A549 (cell line): ENCODE measurements around the gene GARNL3. TPM values are rescaled to one million over a fixed set of nuclear protein-coding genes. Genes with fewer than 3 reads are reported as not detected.

Experiments used
- ATAC-seq, 2 experiments: fragments of 200-7000 bp in 1 of 2; fragments of >200 bp in 1 of 2; cut with Nextera tagmentation in 1 of 2; cut with Tn5 transposase in 1 of 2; 3 replicates each; pipeline versions ENCODE4 v1.8.0 to v1.9.1; 2018 to 2020; ENCODE audit warnings: mild to moderate bottlenecking in 1 of 2, moderate library complexity in 1 of 2
- CTCF ChIA-PET: fragments of 300-600 bp; sonication (Branson Sonifier 250); formaldehyde crosslinking; extraction: SDS; loops from one replicate; lab custom pipeline; 2021; ENCODE audit warnings: antibody characterized with exemption, inconsistent platforms; lab: Yijun Ruan, JAX
- POLR2A ChIA-PET: fragments of 350-600 bp; formaldehyde crosslinking; extraction: SDS; loops from one replicate; lab custom pipeline; 2021; ENCODE audit warnings: antibody characterized with exemption, inconsistent platforms; lab: Yijun Ruan, JAX
- DNase-seq, 2 experiments: peaks; one replicate each; pipeline versions ENCODE4 v3.0.0 to v3.0.0-alpha.2; 2011 to 2016; ENCODE audit warnings: low read depth in 1 of 2, low spot score in 1 of 2
- FAIRE-seq: peaks from 2 replicates; lab custom pipeline; 2011; peaks lifted over from hg19 to GRCh38; lab: Jason Lieb, UNC
- H3K27ac ChIP-seq, 2 experiments: fragments of >200 bp; sonication (Bioruptor Twin); formaldehyde crosslinking; 3 replicates each; pipeline ENCODE4 v1.5.1; 2016 to 2017
- H3K4me1 ChIP-seq: fragments of >200 bp; sonication (Bioruptor Twin); formaldehyde crosslinking; 3 replicates; pipeline ENCODE4 v1.6.1; 2016
- H3K4me2 ChIP-seq: fragments of >200 bp; sonication (Bioruptor Twin); formaldehyde crosslinking; 3 replicates; pipeline ENCODE4 v1.6.1; 2016
- H3K4me3 ChIP-seq: fragments of >200 bp; sonication (Bioruptor Twin); formaldehyde crosslinking; 3 replicates; pipeline ENCODE4 v1.5.1; 2016
- H3K9me3 ChIP-seq: fragments of >200 bp; sonication (Bioruptor Twin); formaldehyde crosslinking; 3 replicates; pipeline ENCODE4 v1.6.1; 2016
- BCL3 ChIP-seq: fragments of >200 bp; sonication (Bioruptor Twin); formaldehyde crosslinking; IDR thresholded peaks from 3 replicates; pipeline ENCODE4 v1.6.1; 2016
- CBX8 ChIP-seq: fragments of 200-600 bp; sonication (generic); IDR thresholded peaks from 2 replicates; pipeline ENCODE4 v1.6.1; 2016
- CHD4 ChIP-seq: fragments of 200-600 bp; sonication (generic); IDR thresholded peaks from 2 replicates; pipeline ENCODE4 v1.6.1; 2016; ENCODE audit warnings: antibody characterized with exemption, mild to moderate bottlenecking, borderline replicate concordance
- CTCF ChIP-seq: fragments of >200 bp; sonication (Bioruptor Twin); formaldehyde crosslinking; IDR thresholded peaks from 3 replicates; pipeline ENCODE4 v1.5.1; 2016
- E2F6 ChIP-seq: IDR thresholded peaks from 2 replicates; pipeline ENCODE4 v1.6.1; 2012; ENCODE audit warnings: low read depth, borderline replicate concordance
- EHF ChIP-seq: fragments of 250-450 bp; sonication (Bioruptor Pico); IDR thresholded peaks from 2 replicates; pipeline ENCODE4 v1.5.0; 2020; ENCODE audit warnings: mild to moderate bottlenecking
- EHMT2 ChIP-seq: fragments of 200-600 bp; sonication (generic); IDR thresholded peaks from 2 replicates; pipeline ENCODE4 v1.6.1; 2016; ENCODE audit warnings: antibody characterized with exemption, low read depth, mild to moderate bottlenecking, moderate library complexity
- FOSB ChIP-seq: fragments of 250-450 bp; sonication (Bioruptor Pico); IDR thresholded peaks from 2 replicates; pipeline ENCODE4 v1.5.0; 2020; ENCODE audit warnings: mild to moderate bottlenecking, moderate library complexity
- GATA3 ChIP-seq: IDR thresholded peaks from 2 replicates; pipeline ENCODE4 v1.6.1; 2012; ENCODE audit warnings: borderline replicate concordance
- HDAC2 ChIP-seq: fragments of 200-600 bp; sonication (generic); IDR thresholded peaks from 2 replicates; pipeline ENCODE4 v1.6.1; 2016
- HEYL ChIP-seq: fragments of 250-450 bp; sonication (Bioruptor Pico); IDR thresholded peaks from 2 replicates; pipeline ENCODE4 v1.8.0; 2021; ENCODE audit warnings: mild to moderate bottlenecking, moderate library complexity
- HMGXB4 ChIP-seq: fragments of 250-450 bp; sonication (Bioruptor Pico); IDR thresholded peaks from 2 replicates; pipeline ENCODE4 v1.5.0; 2021; ENCODE audit warnings: mild to moderate bottlenecking, moderate library complexity, borderline replicate concordance
- HOXB13 ChIP-seq: fragments of 250-450 bp; sonication (Bioruptor Pico); IDR thresholded peaks from 2 replicates; pipeline ENCODE4 v1.5.0; 2020; ENCODE audit warnings: low read depth, mild to moderate bottlenecking, moderate library complexity
- JUN ChIP-seq, 2 experiments: fragments of >200 bp; sonication (Bioruptor Twin); formaldehyde crosslinking; IDR thresholded peaks; 2 replicates in 1 of 2; 3 replicates in 1 of 2; pipeline ENCODE4 v1.6.1; 2016 to 2017
- JUNB ChIP-seq: fragments of >200 bp; sonication (Bioruptor Twin); formaldehyde crosslinking; IDR thresholded peaks from 2 replicates; pipeline ENCODE4 v1.6.1; 2016
- MAFK ChIP-seq: fragments of 450-650 bp; IDR thresholded peaks from 2 replicates; pipeline ENCODE4 v1.6.1; 2014; ENCODE audit not compliant: partially characterized antibody
- MAX ChIP-seq: IDR thresholded peaks from 2 replicates; pipeline ENCODE4 v1.6.1; 2012
- MAZ ChIP-seq: fragments of 150-350 bp; IDR thresholded peaks from 2 replicates; pipeline ENCODE4 v1.6.1; 2014; ENCODE audit warnings: antibody characterized with exemption, low read depth, low read length, borderline replicate concordance
- NPAS2 ChIP-seq: fragments of 250-450 bp; sonication (Bioruptor Pico); IDR thresholded peaks from 2 replicates; pipeline ENCODE4 v1.8.0; 2022; ENCODE audit warnings: mild to moderate bottlenecking, moderate library complexity, borderline replicate concordance
- NR3C1 ChIP-seq: fragments of >200 bp; sonication (Bioruptor Twin); formaldehyde crosslinking; IDR thresholded peaks from 3 replicates; pipeline ENCODE4 v1.6.1; 2017
- PHF8 ChIP-seq: fragments of 200-600 bp; sonication (generic); IDR thresholded peaks from 2 replicates; pipeline ENCODE4 v1.6.1; 2016; ENCODE audit warnings: low read depth, mild to moderate bottlenecking, antibody characterized with exemption, moderate library complexity, borderline replicate concordance
- POLR2AphosphoS2 ChIP-seq: conservative IDR thresholded peaks from 2 replicates; pipeline ENCODE4 v1.6.1; 2012; ENCODE audit warnings: low read length, improper control_type of control experiment, inconsistent platforms
- RAD21 ChIP-seq, 2 experiments: fragments of >200 bp in 1 of 2; sonication (Bioruptor Twin) in 1 of 2; formaldehyde crosslinking in 1 of 2; IDR thresholded peaks in 1 of 2; conservative IDR thresholded peaks in 1 of 2; 2 replicates in 1 of 2; 3 replicates in 1 of 2; pipeline ENCODE4 v1.6.1; 2012 to 2018; ENCODE audit warnings: inconsistent platforms in 1 of 2
- RARB ChIP-seq: fragments of 250-450 bp; sonication (Bioruptor Pico); IDR thresholded peaks from 2 replicates; pipeline ENCODE4 v1.8.0; 2021; ENCODE audit warnings: mild to moderate bottlenecking, moderate library complexity
- REST ChIP-seq: fragments of 200-600 bp; sonication (generic); IDR thresholded peaks from 2 replicates; pipeline ENCODE4 v1.6.1; 2016; ENCODE audit warnings: antibody characterized with exemption, mild to moderate bottlenecking, moderate library complexity
- RNF2 ChIP-seq: fragments of 200-600 bp; sonication (generic); IDR thresholded peaks from 2 replicates; pipeline ENCODE4 v1.6.1; 2016; ENCODE audit warnings: low read depth, mild to moderate bottlenecking, antibody characterized with exemption, moderate library complexity, borderline replicate concordance
- SMC3 ChIP-seq: fragments of >200 bp; sonication (Bioruptor Twin); formaldehyde crosslinking; IDR thresholded peaks from 3 replicates; pipeline ENCODE4 v1.6.1; 2018; ENCODE audit warnings: inconsistent platforms
- TP53 ChIP-seq: fragments of 250-450 bp; sonication (Bioruptor Pico); IDR thresholded peaks from 2 replicates; pipeline ENCODE4 v1.5.0; 2021; ENCODE audit warnings: mild to moderate bottlenecking, moderate library complexity
- ZSCAN20 ChIP-seq: fragments of 250-450 bp; sonication (Bioruptor Pico); IDR thresholded peaks from 2 replicates; pipeline ENCODE4 v1.8.0; 2022; ENCODE audit warnings: mild to moderate bottlenecking, moderate library complexity
- WGBS: methylation state at CpG from one replicate; pipeline ENCODE4 v1.1.6; 2017; ENCODE audit errors: missing lambda C conversion rate; 5-methylcytosine and 5-hydroxymethylcytosine counted together
- polyA plus RNA-seq, 4 experiments: library from polyadenylated mRNA; depleted of rRNA in 3 of 4; stranded (reverse); fragments of >200 nt; fragmentation: RNase III in 1 of 4; extraction: RNeasy Plus Mini Kit Qiagen cat#74134 plus additional on column Dnase treatment in 1 of 4; gene quantifications; 2 replicates in 3 of 4; 3 replicates in 1 of 4; pipeline ENCODE4 v1.2.3, GENCODE V29; 2011 to 2017

The GARNL3 gene
- polyA plus RNA-seq, 2 of the 4 experiments (the other 2 are of a cell fraction) = 2.9 to 5.1 TPM

GRCh38 chr9:127314911-127315310, 50.3 kb downstream of the GARNL3 start:
- ChIA-PET CTCF (interaction anchor here (1.2 to 2.0 kb wide), 3 partner anchors 33 to 374 kb away, joined by 3 to 5 read pairs (median 3); no protein-coding TSS in a partner anchor), POLR2A (no interaction called here)
- no peak overlapping the region for H3K27ac ChIP-seq
- H3K4me3 ChIP-seq = no peak overlapping the region
- 94% methylated on average over 2 of the region's 2 CpGs for WGBS
- H3K4me1 ChIP-seq = peaks cover 19% of the 10 kb centered on the region
- H3K9me3 ChIP-seq = no peaks in the 10 kb centered on the region
- no peak for DNase-seq
- no peak overlapping the region for H3K4me2 ChIP-seq
- no peak for ATAC-seq
- TF ChIP-seq EHF (CRISPR knock-in tag) (no peak), E2F6 (no peak), ZSCAN20 (CRISPR knock-in tag) (no peak), JUN (IDR thresholded peaks at IDR 0.05) (no peak), BCL3 (no peak), NR3C1 (no peak), NPAS2 (no peak), EHMT2 (no peak), HEYL (no peak), MAZ (no peak), REST (no peak), HDAC2 (no peak), CBX8 (no peak), RARB (CRISPR knock-in tag) (no peak), MAFK (no peak), CHD4 (no peak), GATA3 (no peak), POLR2AphosphoS2 (no peak), MAX (no peak)
- FAIRE-seq = no peak

- Histone ChIP-seq H3K9me3 (no peaks in the 10 kb centered on the region), H3K4me2 (no peak overlapping the region), H3K27ac (no peak overlapping the region), H3K4me1 (peaks cover 11% of the 10 kb centered on the region), H3K4me3 (no peak overlapping the region)
- ATAC-seq (no peak), FAIRE-seq (no peak), DNase-seq (no peak)
- 64% methylated on average over 5 of the region's 5 CpGs for WGBS
- CTCF ChIA-PET = interaction anchor here (1.1 to 2.1 kb wide), 5 partner anchors 9 to 376 kb away, joined by 3 to 6 read pairs (median 5); partner anchors contain the start of gene SLC2A8
- TF ChIP-seq HOXB13 (CRISPR knock-in tag) = no peak
- TF ChIP-seq CTCF = no peak
- TF ChIP-seq CHD4 = no peak
- no peak for TF ChIP-seq ZSCAN20 (CRISPR knock-in tag)
- no peak for TF ChIP-seq JUNB
- no peak for TF ChIP-seq RAD21 (conservative IDR thresholded peaks at IDR 0.05 in 1 of 2, IDR thresholded peaks at IDR 0.05 in 1 of 2)
- no peak for TF ChIP-seq HMGXB4
- TF ChIP-seq NR3C1 = no peak
- TF ChIP-seq POLR2AphosphoS2 = no peak
- TF ChIP-seq SMC3 = no peak
- no peak for TF ChIP-seq FOSB (CRISPR knock-in tag)
- no peak for TF ChIP-seq RNF2
- TF ChIP-seq TP53 (CRISPR knock-in tag) = no peak
- no peak for TF ChIP-seq PHF8
- POLR2A ChIA-PET = no interaction called here
These were observed 52.2 kb downstream of the GARNL3 start for GRCh38 chr9:127316586-127317323.
